CD4-positive, alpha-beta T cell (primary cell): Measurements from ENCODE around the gene CTRB2. TPM values are rescaled to one million over a fixed set of nuclear protein-coding genes. Genes with fewer than 3 reads are reported as not detected.

Experiments
- ATAC-seq: fragments of 200-7000 bp; cut with Tn5 transposase; one replicate; pipeline ENCODE4 v1.10.0; 2022; ENCODE audit warnings: mild to moderate bottlenecking; ENCODE audit not compliant: poor library complexity
- CTCF ChIA-PET: fragments of 350-600 bp; sonication (Branson Sonifier 250); formaldehyde crosslinking; loops from one replicate; lab custom pipeline; 2021; ENCODE audit warnings: antibody characterized with exemption, inconsistent platforms; lab: Charles Lee
- POLR2A ChIA-PET: fragments of 350-600 bp; sonication (Branson Sonifier 250); formaldehyde crosslinking; loops from one replicate; lab custom pipeline; 2021; ENCODE audit warnings: antibody characterized with exemption, inconsistent platforms; lab: Charles Lee
- DNase-seq, 14 experiments: peaks; one replicate each; pipeline ENCODE4 v3.0.0-alpha.2; 2013 to 2020; ENCODE audit warnings: mixed read lengths in 2 of 14
- H3K27ac ChIP-seq, 2 donors: one replicate each; pipeline versions ENCODE4 v1.5.1 to v1.7.0; 2013; ENCODE audit warnings: low read length in 2 of 2, low read depth in 1 of 2, mild to moderate bottlenecking in 1 of 2
- H3K27me3 ChIP-seq, 2 experiments: 1 replicate in 1 of 2; 2 replicates in 1 of 2; pipeline versions ENCODE4 v1.6.1 to v1.7.0; 2013; ENCODE audit warnings: low read length in 2 of 2, control low read depth in 1 of 2, mild to moderate bottlenecking in 1 of 2, moderate library complexity in 1 of 2; ENCODE audit not compliant: insufficient read depth in 2 of 2, control insufficient read depth in 1 of 2
- H3K36me3 ChIP-seq: one replicate; pipeline ENCODE4 v1.6.1; 2013; ENCODE audit warnings: low read length, control low read depth; ENCODE audit not compliant: insufficient read depth
- H3K4me1 ChIP-seq: one replicate; pipeline ENCODE4 v1.6.1; 2013; ENCODE audit warnings: low read length, control low read depth; ENCODE audit not compliant: insufficient read depth
- H3K4me3 ChIP-seq: one replicate; pipeline ENCODE4 v1.5.1; 2013; ENCODE audit warnings: mild to moderate bottlenecking, low read length, moderate library complexity
- H3K9me3 ChIP-seq, 2 experiments: 1 replicate in 1 of 2; 2 replicates in 1 of 2; pipeline versions ENCODE4 v1.6.1 to v1.7.0; 2013; ENCODE audit warnings: low read length in 2 of 2, mild to moderate bottlenecking in 2 of 2, control low read depth in 1 of 2, moderate library complexity in 1 of 2; ENCODE audit not compliant: control insufficient read depth in 1 of 2, insufficient read depth in 1 of 2
- H3K27ac Mint-ChIP-seq: one replicate; pipeline ENCODE4 v1.8.0; 2020; ENCODE audit warnings: mixed read lengths
- H3K27me3 Mint-ChIP-seq: one replicate; pipeline ENCODE4 v1.8.0; 2021; ENCODE audit warnings: mixed read lengths
- H3K36me3 Mint-ChIP-seq: one replicate; pipeline ENCODE4 v1.8.0; 2021; ENCODE audit warnings: low read depth, mixed read lengths
- H3K4me1 Mint-ChIP-seq: one replicate; pipeline ENCODE4 v1.8.0; 2021; ENCODE audit warnings: low read depth, mixed read lengths
- H3K4me3 Mint-ChIP-seq: one replicate; pipeline ENCODE4 v1.8.0; 2020; ENCODE audit warnings: mild to moderate bottlenecking, mixed read lengths
- H3K9me3 Mint-ChIP-seq: one replicate; pipeline ENCODE4 v1.8.0; 2020; ENCODE audit warnings: mixed read lengths
- CTCF ChIP-seq: fragments of 200-600 bp; IDR thresholded peaks from one replicate; pipeline ENCODE4 v1.8.0; 2022; ENCODE audit warnings: antibody characterized with exemption, mild to moderate bottlenecking
- intact Hi-C, 2 experiments: fragments of 100-400 bp; cut with DNase I in 1 of 2; cut with micrococcal nuclease in 1 of 2; formaldehyde crosslinking; loops; one replicate each; pipeline versions ENCODE4 v1.15.1 to v1.9.0; 2023 to 2025; cut with DNase I, micrococcal nuclease
- total RNA-seq, 174 experiments: library from RNA in 2 of 174; stranded (reverse) in 2 of 174; gene quantifications; one replicate each; pipeline ENCODE4 v1.2.3 and lab custom pipeline; 2021 to 2026

Gene CTRB2
- total RNA-seq, 2 experiments from 2014 or later, result not detected

- intact Hi-C loops, result loop anchor here (5.0 to 10.0 kb wide), 3 partner anchors 34 to 533 kb away; no protein-coding TSS in a partner anchor
- ChIA-PET POLR2A (no interaction called here), CTCF (no interaction called here)
- H3K4me1 Mint-ChIP-seq, result no peaks in the 10 kb centered on the region
- H3K27ac Mint-ChIP-seq, result no peak overlapping the region
- peaks cover 9% of the 10 kb centered on the region for H3K4me1 ChIP-seq
- DNase-seq (no peak), ATAC-seq (no peak)
- H3K4me3 Mint-ChIP-seq, result no peak overlapping the region
- peaks cover 8% of the 10 kb centered on the region for H3K27me3 Mint-ChIP-seq
- no peaks in the 10 kb centered on the region for H3K9me3 Mint-ChIP-seq
- no peaks in the 10 kb centered on the region for H3K36me3 Mint-ChIP-seq
- no peaks in the 10 kb centered on the region for H3K36me3 ChIP-seq
- no peak for TF ChIP-seq CTCF
- H3K27me3 ChIP-seq, result no peaks in the 10 kb centered on the region
- H3K4me3 ChIP-seq, result no peak overlapping the region
- no peak overlapping the region for H3K27ac ChIP-seq
- H3K9me3 ChIP-seq, result no peaks in the 10 kb centered on the region
Observed at GRCh38 chr16:75231570-75231969, 24.6 kb upstream of the CTRB2 start.

- TF ChIP-seq CTCF, result no peak
- Mint-ChIP-seq H3K27ac (no peak overlapping the region), H3K36me3 (no peaks in the 10 kb centered on the region), H3K27me3 (peaks cover 8% of the 10 kb centered on the region), H3K9me3 (no peaks in the 10 kb centered on the region), H3K4me1 (no peaks in the 10 kb centered on the region), H3K4me3 (no peak overlapping the region)
- Histone ChIP-seq H3K4me3 (no peak overlapping the region), H3K36me3 (no peaks in the 10 kb centered on the region), H3K27ac (no peak overlapping the region), H3K4me1 (peaks cover 9% of the 10 kb centered on the region), H3K9me3 (no peaks in the 10 kb centered on the region), H3K27me3 (no peaks in the 10 kb centered on the region)
- ChIA-PET POLR2A (no interaction called here), CTCF (no interaction called here)
- no peak for ATAC-seq
- intact Hi-C loops, result loop anchor here (5.0 to 10.0 kb wide), 3 partner anchors 33 to 534 kb away; no protein-coding TSS in a partner anchor
- DNase-seq, result no peak
Observed at GRCh38 chr16:75230471-75231110, 23.6 kb upstream of the CTRB2 start.

GRCh38 chr16:75229172-75230031 is 22.4 kb upstream of the CTRB2 start:
- ATAC-seq (no peak), DNase-seq (no peak)
- Mint-ChIP-seq H3K4me1 (no peaks in the 10 kb centered on the region), H3K9me3 (no peaks in the 10 kb centered on the region), H3K27me3 (peaks cover 8% of the 10 kb centered on the region), H3K36me3 (no peaks in the 10 kb centered on the region), H3K27ac (no peak overlapping the region), H3K4me3 (no peak overlapping the region)
- ChIA-PET CTCF (no interaction called here), POLR2A (no interaction called here)
- H3K27me3 ChIP-seq, result no peaks in the 10 kb centered on the region
- H3K36me3 ChIP-seq, result no peaks in the 10 kb centered on the region
- no peak overlapping the region for H3K4me3 ChIP-seq
- TF ChIP-seq CTCF, result no peak
- H3K4me1 ChIP-seq, result peaks cover 9% of the 10 kb centered on the region
- H3K27ac ChIP-seq, result no peak overlapping the region
- intact Hi-C loops, result loop anchor here (5.0 to 10.0 kb wide), 3 partner anchors 32 to 535 kb away; no protein-coding TSS in a partner anchor
- H3K9me3 ChIP-seq, result no peaks in the 10 kb centered on the region
